ENCODE results near the gene PLEKHG4B. TPM values are rescaled to one million over a fixed set of nuclear protein-coding genes. Genes with fewer than 3 reads are reported as not detected.

PLEKHG4B gene
- polyA plus RNA-seq, 1 donor (not counting 4 experiments of a cell fraction or from before 2014, with no cell fraction given): not detected

GRCh38 chr5:141761-142160, 49.8 kb downstream of the PLEKHG4B start:
- H3K36me3 ChIP-seq (ENCODE audit: control insufficient read depth in 2 of 2, extremely low read depth in 1 of 2, insufficient read depth in 2 of 2, low read length in 2 of 2): no peaks in the 10 kb centered on the region
- H2AFZ ChIP-seq (ENCODE audit: control insufficient read depth, low read length): no peak overlapping the region
- no peaks in the 10 kb centered on the region for H3K9me1 ChIP-seq (ENCODE audit: control insufficient read depth, extremely low read depth, insufficient read depth, low read length)
- no peaks in the 10 kb centered on the region for H3K27me3 ChIP-seq (ENCODE audit: control insufficient read depth, extremely low read depth, insufficient read depth, low read length)
- FAIRE-seq (no peak), DNase-seq (ENCODE audit: low read depth, low spot score) (no peak)
- no peak overlapping the region for H3K4me2 ChIP-seq (ENCODE audit: control insufficient read depth, extremely low read depth, insufficient read depth, low read depth, low read length)
- dilution Hi-C loops (cut with MboI; ENCODE audit: extremely low pct_ligation_motif_present, low sequenced_read_pairs): no loop called here
- no peak for TF ChIP-seq CTCF (optimal IDR thresholded peaks at IDR 0.05 in 1 of 3, IDR thresholded peaks at IDR 0.05 in 1 of 3, conservative IDR thresholded peaks at IDR 0.05 in 1 of 3; ENCODE audit: extremely low read depth in 1 of 3, insufficient read depth in 2 of 3, low read length in 3 of 3)
- TF ChIP-seq EZH2 (IDR thresholded peaks at IDR 0.05; ENCODE audit: low read length): no peak
- H3K9ac ChIP-seq (ENCODE audit: control insufficient read depth, extremely low read depth, insufficient read depth, low read length): no peak overlapping the region
- no peak overlapping the region for H3K27ac ChIP-seq (ENCODE audit: control insufficient read depth, insufficient read depth, low read length)
- H3K9me3 ChIP-seq (ENCODE audit: control insufficient read depth, low read depth, low read length): no peaks in the 10 kb centered on the region
- no peaks in the 10 kb centered on the region for H3K4me1 ChIP-seq (ENCODE audit: control insufficient read depth, extremely low read depth, insufficient read depth, low read length)
- H4K20me1 ChIP-seq (ENCODE audit: control insufficient read depth, extremely low read depth, insufficient read depth, low read length): no peaks in the 10 kb centered on the region
- H3K4me3 ChIP-seq (ENCODE audit: control insufficient read depth in 2 of 3, extremely low read depth in 1 of 3, insufficient read depth in 2 of 3, low read depth in 1 of 3, low read length in 3 of 3): no peak overlapping the region
- H3K79me2 ChIP-seq (ENCODE audit: control insufficient read depth, insufficient read depth, low read length): no peaks in the 10 kb centered on the region

- no peaks in the 10 kb centered on the region for H3K9me1 ChIP-seq (ENCODE audit: control insufficient read depth, extremely low read depth, insufficient read depth, low read length)
- TF ChIP-seq CTCF (optimal IDR thresholded peaks at IDR 0.05 in 1 of 3, IDR thresholded peaks at IDR 0.05 in 1 of 3, conservative IDR thresholded peaks at IDR 0.05 in 1 of 3; ENCODE audit: extremely low read depth in 1 of 3, insufficient read depth in 2 of 3, low read length in 3 of 3) (no peak), EZH2 (IDR thresholded peaks at IDR 0.05; ENCODE audit: low read length) (no peak)
- H3K4me2 ChIP-seq (ENCODE audit: control insufficient read depth, extremely low read depth, insufficient read depth, low read depth, low read length): no peak overlapping the region
- H3K9ac ChIP-seq (ENCODE audit: control insufficient read depth, extremely low read depth, insufficient read depth, low read length): no peak overlapping the region
- dilution Hi-C loops (cut with MboI; ENCODE audit: extremely low pct_ligation_motif_present, low sequenced_read_pairs): no loop called here
- H3K4me1 ChIP-seq (ENCODE audit: control insufficient read depth, extremely low read depth, insufficient read depth, low read length): no peaks in the 10 kb centered on the region
- peaks cover 4% of the 10 kb centered on the region for H3K9me3 ChIP-seq (ENCODE audit: control insufficient read depth, low read depth, low read length)
- no peak for DNase-seq (ENCODE audit: low read depth, low spot score)
- H3K27ac ChIP-seq (ENCODE audit: control insufficient read depth, insufficient read depth, low read length): no peak overlapping the region
- no peaks in the 10 kb centered on the region for H3K79me2 ChIP-seq (ENCODE audit: control insufficient read depth, insufficient read depth, low read length)
- no peak overlapping the region for H3K4me3 ChIP-seq (ENCODE audit: control insufficient read depth in 2 of 3, extremely low read depth in 1 of 3, insufficient read depth in 2 of 3, low read depth in 1 of 3, low read length in 3 of 3)
- no peak for FAIRE-seq
- H3K36me3 ChIP-seq (ENCODE audit: control insufficient read depth in 2 of 2, extremely low read depth in 1 of 2, insufficient read depth in 2 of 2, low read length in 2 of 2): no peaks in the 10 kb centered on the region
- no peak overlapping the region for H2AFZ ChIP-seq (ENCODE audit: control insufficient read depth, low read length)
- no peaks in the 10 kb centered on the region for H4K20me1 ChIP-seq (ENCODE audit: control insufficient read depth, extremely low read depth, insufficient read depth, low read length)
- no peaks in the 10 kb centered on the region for H3K27me3 ChIP-seq (ENCODE audit: control insufficient read depth, extremely low read depth, insufficient read depth, low read length)
Observed at GRCh38 chr5:142246-142810, 50.4 kb downstream of the PLEKHG4B start.

Measured in keratinocyte (primary cell).